ENCODE results near the gene GNB5.
"Not testable (repeated sequence)": the region's sequence is repeated elsewhere in the genome, so short reads cannot be mapped to it uniquely, and the experiment has no call there.

Gene GNB5

GRCh38 chr15:52206446-52206845 lies 15.3 kb upstream of the GNB5 start:
- no peak for DNase-seq

- DNase-seq: no peak
Measured at GRCh38 chr15:52204657-52205056, 13.5 kb upstream of the GNB5 start.

GRCh38 chr15:52200831-52201365 lies 9.7 kb upstream of the GNB5 start:
- DNase-seq: no peak

- no peak for DNase-seq
Measured at GRCh38 chr15:52199271-52199670, 8.1 kb upstream of the GNB5 start.

GRCh38 chr15:52196891-52197290 lies 5.7 kb upstream of the GNB5 start:
- DNase-seq: no peak

GRCh38 chr15:52193791-52194190 lies 2.6 kb upstream of the GNB5 start:
- no peak for DNase-seq

- DNase-seq: no peak
Measured at GRCh38 chr15:52193321-52193720, 2.1 kb upstream of the GNB5 start.

GRCh38 chr15:52186651-52187486 lies 4.3 kb downstream of the GNB5 start:
- DNase-seq: no peak

- DNase-seq: no peak
Measured at GRCh38 chr15:52185151-52185561, 6.0 kb downstream of the GNB5 start.

- no peak for DNase-seq
Measured at GRCh38 chr15:52184721-52185120, 6.5 kb downstream of the GNB5 start.

GRCh38 chr15:52183562-52184173 lies 7.5 kb downstream of the GNB5 start:
- no peak for DNase-seq

GRCh38 chr15:52181938-52182780 lies 9.0 kb downstream of the GNB5 start:
- DNase-seq: no peak

- no peak for DNase-seq
Measured at GRCh38 chr15:52180851-52181450, 10.2 kb downstream of the GNB5 start.

- no peak for DNase-seq
Measured at GRCh38 chr15:52180196-52180835, 10.9 kb downstream of the GNB5 start.

GRCh38 chr15:52179278-52180195 lies 11.7 kb downstream of the GNB5 start:
- peak; percentile 16 for DNase-seq

- no peak for DNase-seq
Measured at GRCh38 chr15:52178765-52179164, 12.4 kb downstream of the GNB5 start.

GRCh38 chr15:52172869-52173268 lies 18.3 kb downstream of the GNB5 start:
- DNase-seq: no peak

GRCh38 chr15:52171807-52172206 lies 19.4 kb downstream of the GNB5 start:
- no peak for DNase-seq

GRCh38 chr15:52171386-52171785 lies 19.8 kb downstream of the GNB5 start:
- DNase-seq: no peak

- not testable (repeated sequence) for DNase-seq
Measured at GRCh38 chr15:52170199-52170598, 21.0 kb downstream of the GNB5 start.

- DNase-seq: not testable (repeated sequence)
Measured at GRCh38 chr15:52165494-52166131, 25.6 kb downstream of the GNB5 start.

Measured in NCI-H2081 treated with DMSO at 0.1 percent for 48 hours (cell line).